Cardiac fibroblast (primary cell): ENCODE data around the gene PTK6.

Experiments
- DNase-seq, 2 donors: peaks; one replicate each; pipeline versions ENCODE4 v3.0.0 to v3.0.0-alpha.2; 2010; ENCODE audit warnings: low read depth in 2 of 2
- H3K4me3 ChIP-seq, 2 donors: replicated peaks in 1 of 2; 1 replicate in 1 of 2; 2 replicates in 1 of 2; pipeline ENCODE4 v1.5.1; 2011; ENCODE audit warnings: low read depth in 2 of 2, low read length in 2 of 2, mild to moderate bottlenecking in 2 of 2, moderate library complexity in 1 of 2
- TF ChIP-seq, protein P1 (sequence below): IDR thresholded peaks from one replicate; pipeline ENCODE4 v1.5.1; 2011; ENCODE audit warnings: low read depth, mild to moderate bottlenecking, low read length, inconsistent platforms

The PTK6 gene

DNA sequence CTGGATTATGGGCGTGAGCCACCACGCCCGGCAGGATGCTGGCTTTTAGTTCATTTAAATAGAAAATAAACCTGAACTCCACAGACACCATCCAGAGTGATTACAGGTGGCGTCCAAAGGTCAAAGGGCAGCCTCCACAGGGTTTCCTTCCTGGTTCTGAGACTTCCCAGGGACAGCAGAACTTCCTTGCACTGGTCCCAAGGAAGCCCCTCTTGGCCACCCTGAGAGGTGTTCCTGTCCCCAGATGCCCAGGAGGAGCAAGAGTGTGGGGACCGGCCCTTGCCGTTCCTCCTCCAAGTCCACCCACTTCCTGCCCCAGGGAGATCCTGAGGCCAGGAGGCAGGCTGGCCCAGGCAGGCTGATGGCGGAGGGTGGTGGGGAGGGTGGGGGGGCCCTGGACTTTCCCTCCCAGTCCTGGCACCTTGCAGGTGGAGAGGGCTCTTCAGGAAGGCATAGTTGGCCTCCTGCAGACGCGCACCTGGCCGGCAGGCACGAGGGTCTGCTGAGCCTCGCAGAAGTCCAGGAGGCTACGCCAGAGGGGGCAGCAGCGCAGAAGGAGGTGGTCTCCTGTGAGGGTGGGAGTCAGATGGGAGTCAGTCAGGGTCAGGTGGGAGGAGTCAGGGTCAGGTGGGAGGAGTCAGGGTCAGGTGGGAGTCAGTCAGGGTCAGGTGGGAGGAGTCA lies 21.8 kb upstream of the PTK6 start:
- TF ChIP-seq, protein P1, sequence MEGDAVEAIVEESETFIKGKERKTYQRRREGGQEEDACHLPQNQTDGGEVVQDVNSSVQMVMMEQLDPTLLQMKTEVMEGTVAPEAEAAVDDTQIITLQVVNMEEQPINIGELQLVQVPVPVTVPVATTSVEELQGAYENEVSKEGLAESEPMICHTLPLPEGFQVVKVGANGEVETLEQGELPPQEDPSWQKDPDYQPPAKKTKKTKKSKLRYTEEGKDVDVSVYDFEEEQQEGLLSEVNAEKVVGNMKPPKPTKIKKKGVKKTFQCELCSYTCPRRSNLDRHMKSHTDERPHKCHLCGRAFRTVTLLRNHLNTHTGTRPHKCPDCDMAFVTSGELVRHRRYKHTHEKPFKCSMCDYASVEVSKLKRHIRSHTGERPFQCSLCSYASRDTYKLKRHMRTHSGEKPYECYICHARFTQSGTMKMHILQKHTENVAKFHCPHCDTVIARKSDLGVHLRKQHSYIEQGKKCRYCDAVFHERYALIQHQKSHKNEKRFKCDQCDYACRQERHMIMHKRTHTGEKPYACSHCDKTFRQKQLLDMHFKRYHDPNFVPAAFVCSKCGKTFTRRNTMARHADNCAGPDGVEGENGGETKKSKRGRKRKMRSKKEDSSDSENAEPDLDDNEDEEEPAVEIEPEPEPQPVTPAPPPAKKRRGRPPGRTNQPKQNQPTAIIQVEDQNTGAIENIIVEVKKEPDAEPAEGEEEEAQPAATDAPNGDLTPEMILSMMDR = no peak
- no peak for DNase-seq
- H3K4me3 ChIP-seq = no peak overlapping the region

DNA sequence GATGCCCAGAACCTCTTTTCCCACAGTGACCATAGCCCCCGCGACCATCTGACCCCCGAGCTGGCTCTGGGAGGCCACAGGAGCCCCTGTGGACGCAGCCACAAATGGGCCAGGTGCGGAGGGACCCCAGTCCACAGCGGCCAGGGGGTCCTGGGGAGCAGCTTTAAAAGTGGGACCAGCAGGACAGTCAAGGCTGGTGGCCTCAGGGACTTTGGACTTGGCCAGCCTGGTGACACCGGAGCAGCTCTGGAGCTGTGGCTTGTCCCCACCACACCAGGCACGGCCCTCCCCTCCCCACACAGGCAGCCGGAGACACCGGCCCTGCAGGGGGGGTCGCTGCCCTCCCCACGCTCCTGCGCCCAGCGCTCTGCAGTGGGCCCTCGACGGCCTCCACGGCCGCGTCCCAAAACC lies 20.3 kb upstream of the PTK6 start:
- no peak overlapping the region for H3K4me3 ChIP-seq
- TF ChIP-seq, protein P1 = no peak
- DNase-seq = no peak

DNA sequence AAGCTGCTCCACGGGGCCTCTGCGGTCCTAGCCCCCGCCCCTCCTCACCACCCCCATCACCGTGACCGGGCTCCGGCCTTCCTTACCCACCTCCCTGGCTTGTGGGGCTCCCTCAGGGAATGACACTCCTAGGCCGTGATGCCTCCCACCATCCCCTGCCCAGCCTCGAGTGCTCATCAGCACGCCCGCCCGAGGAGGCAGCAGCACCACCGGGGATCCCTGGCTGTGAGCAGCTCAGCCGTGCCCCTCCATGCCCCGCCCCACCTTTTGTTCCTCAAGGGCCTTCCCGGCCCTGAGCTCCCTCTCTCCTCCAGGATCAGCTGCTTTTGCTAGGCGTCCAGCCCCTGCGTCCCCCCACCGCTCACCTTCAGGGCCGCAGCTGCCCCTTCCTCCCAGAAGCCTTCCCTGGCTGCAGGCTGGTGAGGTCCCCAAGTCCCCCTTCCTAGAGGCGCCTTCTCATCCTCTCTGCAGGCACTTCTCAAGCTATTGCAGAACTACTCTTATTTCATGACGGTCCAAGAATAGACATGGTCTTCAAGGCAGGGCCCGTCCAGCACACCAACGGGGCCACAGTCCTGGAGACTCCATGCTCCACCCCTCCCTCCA lies 19.8 kb upstream of the PTK6 start:
- H3K4me3 ChIP-seq = no peak overlapping the region
- no peak for DNase-seq
- TF ChIP-seq, protein P1 = no peak

- TF ChIP-seq, protein P1 = no peak
- H3K4me3 ChIP-seq = no peak overlapping the region
- no peak for DNase-seq
Observed at GRCh38 chr20:63555661-63556381, 18.6 kb upstream of the PTK6 start.

DNA sequence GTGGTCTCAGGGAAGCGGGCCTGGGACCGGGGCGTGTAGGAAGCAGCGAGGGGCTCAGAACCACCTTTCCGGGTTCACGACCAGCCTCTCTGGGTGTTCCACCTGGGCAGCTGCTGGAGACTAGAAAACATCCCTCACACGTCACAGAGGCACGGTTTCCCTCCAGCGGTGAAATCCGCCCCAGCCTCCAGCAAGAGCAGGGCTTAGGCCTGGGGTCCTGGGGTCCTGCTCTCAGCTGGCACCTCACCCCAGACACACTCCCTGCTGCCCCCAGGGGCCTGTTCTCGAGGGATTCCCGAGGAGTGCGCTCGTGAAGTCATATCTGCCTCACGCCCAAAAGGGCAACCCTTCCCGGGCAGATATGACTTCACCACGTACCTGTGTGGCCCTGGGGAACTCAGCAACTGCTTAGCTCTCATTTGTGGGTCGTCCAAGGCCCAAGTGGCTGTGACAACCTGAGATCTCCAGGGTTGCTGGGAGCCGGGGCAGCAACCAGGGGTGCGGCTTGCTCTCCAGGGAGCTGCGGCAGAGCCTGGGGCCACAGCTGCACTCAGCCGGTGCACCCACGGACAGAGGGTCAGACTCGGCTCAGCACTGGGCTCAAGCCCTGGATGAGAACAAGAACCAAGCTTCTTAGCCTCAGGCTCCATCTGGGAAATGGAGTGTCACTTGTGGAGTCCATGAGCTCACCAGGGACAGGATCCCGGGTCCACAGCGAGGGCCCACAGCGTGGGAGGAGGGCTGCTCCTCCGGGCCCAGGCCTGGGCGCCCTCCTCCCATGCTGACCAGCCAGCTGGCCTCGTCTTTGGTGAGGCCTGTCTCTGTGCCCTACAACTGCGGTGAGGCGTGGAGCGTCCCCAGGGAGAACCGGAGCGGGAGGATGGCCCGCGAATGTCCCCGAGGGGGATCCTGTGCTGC lies 17.4 kb upstream of the PTK6 start:
- TF ChIP-seq, protein P1 = no peak
- peak overlapping the region; percentile 62 to 63 for H3K4me3 ChIP-seq
- no peak for DNase-seq

DNA sequence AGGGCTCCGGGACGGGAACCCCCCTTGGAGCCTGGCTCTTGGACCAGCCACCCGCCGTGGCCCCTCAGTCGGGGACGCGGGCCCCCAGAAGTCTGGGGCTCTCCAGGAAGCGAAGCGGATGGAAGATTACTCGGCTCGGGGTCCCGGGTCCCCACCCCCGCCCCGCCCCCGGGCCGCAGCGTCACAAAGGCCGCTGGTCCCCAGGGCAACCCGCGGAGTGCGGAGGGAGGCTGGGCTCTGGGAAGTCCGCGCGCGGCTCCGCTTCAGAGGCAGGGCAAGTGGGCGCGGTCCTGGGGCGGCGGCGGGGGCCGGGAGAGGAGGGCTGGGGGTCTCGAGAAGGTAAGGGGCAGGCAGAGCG lies 16.7 kb upstream of the PTK6 start, which contains the start of gene FNDC11:
Gene FNDC11, plus strand, starts transcription at position 227 of the 358 bp plus-strand sequence. CDS start 1,505 bp downstream, outside the sequence.
- peak; percentile 20 to 36 for DNase-seq
- TF ChIP-seq, protein P1 = no peak
- H3K4me3 ChIP-seq = peak within 1 kb of the TSS; percentile 62 to 63
